Measurements from ENCODE around the gene ASCC2. TPM values are rescaled to one million over a fixed set of nuclear protein-coding genes. Genes with fewer than 3 reads are reported as not detected.
"Not testable (repeated sequence)": the region's sequence is repeated elsewhere in the genome, so short reads cannot be mapped to it uniquely, and the experiment has no call there.

ASCC2 gene
- total and polyA plus RNA-seq, 4 donors = 21.2 to 58.0 (median 39.6) TPM

DNA sequence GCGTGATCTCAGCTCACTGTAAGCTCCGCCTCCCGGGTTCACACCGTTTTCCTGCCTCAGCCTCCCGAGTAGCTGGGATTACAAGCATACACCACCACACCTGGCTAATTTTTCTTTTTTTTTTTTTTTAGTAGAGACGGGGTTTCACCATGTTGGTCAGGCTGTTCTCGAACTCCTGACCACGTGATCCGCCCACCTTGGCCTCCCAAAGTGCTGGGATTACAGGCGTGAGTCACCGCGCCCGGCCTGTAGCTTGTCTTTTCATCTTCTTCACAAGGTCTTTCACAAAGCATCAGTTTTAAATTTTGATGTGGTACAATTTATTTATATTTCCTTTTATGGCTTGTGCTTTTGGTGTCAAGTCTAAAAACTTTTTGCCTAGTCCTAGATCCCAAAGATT is 27.5 kb upstream of the ASCC2 start:
- H3K27me3 ChIP-seq (ENCODE audit: control insufficient read depth in 1 of 2, insufficient read depth in 2 of 2, low read length in 1 of 2); H3K4me3 ChIP-seq (ENCODE audit: low read length in 2 of 2); H3K36me3 ChIP-seq (ENCODE audit: control insufficient read depth in 1 of 2, insufficient read depth in 2 of 2, low read length in 1 of 2); H3K9me3 ChIP-seq (ENCODE audit: control insufficient read depth, low read length); ATAC-seq (ENCODE audit: low FRiP score); H3K4me1 ChIP-seq (ENCODE audit: control insufficient read depth in 1 of 2, insufficient read depth in 2 of 2, low read length in 2 of 2); DNase-seq; intact Hi-C loops (cut with DNase I); H3K27ac ChIP-seq (ENCODE audit: low read depth in 1 of 2, low read length in 2 of 2): not testable (repeated sequence)
- 90 to 91% methylated on average over 12 to 13 of the region's 13 CpGs for WGBS, 2 donors

GRCh38 chr22:29861672-29862297 is 23.7 kb upstream of the ASCC2 start:
- no peak overlapping the region for H3K27ac ChIP-seq (ENCODE audit: low read depth in 1 of 2, low read length in 2 of 2)
- no peak overlapping the region for H3K4me3 ChIP-seq (ENCODE audit: low read length in 2 of 2)
- no peaks in the 10 kb centered on the region for H3K36me3 ChIP-seq (ENCODE audit: control insufficient read depth in 1 of 2, insufficient read depth in 2 of 2, low read length in 1 of 2)
- intact Hi-C loops (cut with DNase I) = no loop called here
- no peaks in the 10 kb centered on the region for H3K9me3 ChIP-seq (ENCODE audit: control insufficient read depth, low read length)
- no peak for ATAC-seq (ENCODE audit: low FRiP score)
- WGBS, 2 donors = 86 to 87% methylated on average over 2 of the region's 2 CpGs
- no peaks in the 10 kb centered on the region for H3K27me3 ChIP-seq (ENCODE audit: control insufficient read depth in 1 of 2, insufficient read depth in 2 of 2, low read length in 1 of 2)
- no peak for DNase-seq
- peaks cover 0 to 3% of the 10 kb centered on the region in 2 donors for H3K4me1 ChIP-seq (ENCODE audit: control insufficient read depth in 1 of 2, insufficient read depth in 2 of 2, low read length in 2 of 2)

GRCh38 chr22:29860006-29860766 is 22.1 kb upstream of the ASCC2 start:
- H3K4me1 ChIP-seq (ENCODE audit: control insufficient read depth in 1 of 2, insufficient read depth in 2 of 2, low read length in 2 of 2) = peaks cover 0 to 3% of the 10 kb centered on the region in 2 donors
- H3K4me3 ChIP-seq (ENCODE audit: low read length in 2 of 2) = no peak overlapping the region
- no peaks in the 10 kb centered on the region for H3K36me3 ChIP-seq (ENCODE audit: control insufficient read depth in 1 of 2, insufficient read depth in 2 of 2, low read length in 1 of 2)
- H3K27me3 ChIP-seq (ENCODE audit: control insufficient read depth in 1 of 2, insufficient read depth in 2 of 2, low read length in 1 of 2) = no peaks in the 10 kb centered on the region
- no peak overlapping the region for H3K27ac ChIP-seq (ENCODE audit: low read depth in 1 of 2, low read length in 2 of 2)
- intact Hi-C loops (cut with DNase I) = no loop called here
- H3K9me3 ChIP-seq (ENCODE audit: control insufficient read depth, low read length) = no peaks in the 10 kb centered on the region
- no peak for ATAC-seq (ENCODE audit: low FRiP score)
- DNase-seq = no peak
- WGBS, 2 donors = 83 to 85% methylated on average over 2 of the region's 2 CpGs

DNA sequence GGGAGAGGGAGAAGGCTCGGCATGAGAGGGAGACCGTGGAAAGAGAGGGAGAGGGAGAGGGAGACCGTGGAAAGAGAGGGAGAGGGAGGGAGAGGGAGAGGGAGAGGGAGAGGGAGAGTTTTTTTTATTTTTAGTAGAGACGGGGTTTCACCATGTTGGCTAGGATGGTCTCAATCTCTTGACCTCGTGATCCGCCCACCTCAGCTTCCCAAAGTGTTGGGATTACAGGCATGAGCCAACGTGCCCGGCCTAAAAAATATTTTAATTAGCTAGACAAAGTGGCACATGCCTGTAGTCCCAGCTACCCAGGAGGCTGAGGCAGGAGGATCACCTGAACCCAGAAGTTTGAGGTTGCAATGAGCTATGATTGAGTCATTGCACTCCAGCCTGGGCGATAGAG is 21.0 kb upstream of the ASCC2 start:
- H3K4me1 ChIP-seq (ENCODE audit: control insufficient read depth in 1 of 2, insufficient read depth in 2 of 2, low read length in 2 of 2); DNase-seq; ATAC-seq (ENCODE audit: low FRiP score); H3K27me3 ChIP-seq (ENCODE audit: control insufficient read depth in 1 of 2, insufficient read depth in 2 of 2, low read length in 1 of 2); intact Hi-C loops (cut with DNase I); H3K27ac ChIP-seq (ENCODE audit: low read depth in 1 of 2, low read length in 2 of 2); H3K36me3 ChIP-seq (ENCODE audit: control insufficient read depth in 1 of 2, insufficient read depth in 2 of 2, low read length in 1 of 2); H3K9me3 ChIP-seq (ENCODE audit: control insufficient read depth, low read length); H3K4me3 ChIP-seq (ENCODE audit: low read length in 2 of 2): not testable (repeated sequence)
- WGBS, 2 donors = 72 to 81% methylated on average over 8 to 9 of the region's 9 CpGs

GRCh38 chr22:29856496-29856895 is 18.4 kb upstream of the ASCC2 start:
- Histone ChIP-seq H3K36me3 (ENCODE audit: control insufficient read depth in 1 of 2, insufficient read depth in 2 of 2, low read length in 1 of 2) (no peaks in the 10 kb centered on the region), H3K4me1 (ENCODE audit: control insufficient read depth in 1 of 2, insufficient read depth in 2 of 2, low read length in 2 of 2) (peaks cover 0 to 3% of the 10 kb centered on the region in 2 donors), H3K27me3 (ENCODE audit: control insufficient read depth in 1 of 2, insufficient read depth in 2 of 2, low read length in 1 of 2) (no peaks in the 10 kb centered on the region), H3K9me3 (ENCODE audit: control insufficient read depth, low read length) (no peaks in the 10 kb centered on the region), H3K4me3 (ENCODE audit: low read length in 2 of 2) (no peak overlapping the region), H3K27ac (ENCODE audit: low read depth in 1 of 2, low read length in 2 of 2) (no peak overlapping the region)
- 72 to 75% methylated on average over 3 of the region's 3 CpGs for WGBS, 2 donors
- intact Hi-C loops (cut with DNase I) = no loop called here
- no peak for DNase-seq
- ATAC-seq (ENCODE audit: low FRiP score) = no peak

DNA sequence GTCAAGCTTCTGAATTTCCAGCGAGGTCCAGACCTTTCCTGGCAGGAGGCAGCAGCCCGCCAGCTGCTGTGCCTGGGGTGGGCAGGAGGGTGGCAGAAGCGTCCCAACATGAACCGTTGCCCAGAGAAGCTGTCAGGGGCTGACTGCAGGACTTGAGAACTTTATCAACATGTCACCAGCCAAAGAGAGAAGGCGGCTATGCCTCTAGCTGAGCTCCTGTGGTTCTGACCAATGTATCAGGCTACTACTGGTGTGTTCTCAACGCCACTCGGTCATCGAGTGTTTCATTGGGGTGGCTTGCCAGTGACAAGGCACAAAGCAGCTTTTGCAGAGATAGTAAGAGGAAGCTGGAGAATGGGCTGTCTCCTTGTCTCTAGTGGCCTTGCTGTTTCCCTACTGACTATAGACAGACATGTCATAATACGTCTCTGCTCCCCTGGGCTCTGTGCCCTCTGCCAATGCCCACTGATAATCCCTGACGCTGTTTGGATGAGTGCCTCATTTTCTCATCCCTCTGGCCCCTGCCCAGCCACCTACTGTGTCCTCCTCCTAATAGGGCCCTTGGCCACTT is 17.6 kb upstream of the ASCC2 start:
- Histone ChIP-seq H3K36me3 (ENCODE audit: control insufficient read depth in 1 of 2, insufficient read depth in 2 of 2, low read length in 1 of 2) (no peaks in the 10 kb centered on the region), H3K27ac (ENCODE audit: low read depth in 1 of 2, low read length in 2 of 2) (no peak overlapping the region), H3K4me1 (ENCODE audit: control insufficient read depth in 1 of 2, insufficient read depth in 2 of 2, low read length in 2 of 2) (no peaks in the 10 kb centered on the region), H3K27me3 (ENCODE audit: control insufficient read depth in 1 of 2, insufficient read depth in 2 of 2, low read length in 1 of 2) (no peaks in the 10 kb centered on the region), H3K4me3 (ENCODE audit: low read length in 2 of 2) (no peak overlapping the region), H3K9me3 (ENCODE audit: control insufficient read depth, low read length) (no peaks in the 10 kb centered on the region)
- 35 to 37% methylated on average over 10 of the region's 10 CpGs for WGBS, 2 donors
- intact Hi-C loops (cut with DNase I) = no loop called here
- ATAC-seq (ENCODE audit: low FRiP score) (no peak), DNase-seq (no peak)

DNA sequence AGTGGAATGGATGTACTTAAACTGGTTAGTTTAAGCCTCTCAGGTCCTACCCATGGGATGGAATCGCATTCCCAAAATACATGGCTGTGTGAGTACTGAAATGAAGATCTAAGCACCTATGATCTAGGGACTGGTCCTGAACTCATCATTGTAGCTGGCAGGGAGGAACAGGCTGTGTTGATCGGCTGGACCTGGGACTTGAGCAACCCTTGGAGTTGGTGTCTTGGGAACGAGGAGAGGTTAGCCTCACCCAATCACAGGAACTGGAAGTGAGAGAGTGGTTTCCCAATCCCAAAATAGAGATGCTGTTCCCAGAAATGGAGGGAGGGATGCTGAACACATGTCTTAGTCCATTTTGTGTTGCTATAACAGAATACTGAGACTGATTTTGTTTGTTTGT is 16.4 kb upstream of the ASCC2 start:
- 80 to 82% methylated on average over 3 of the region's 3 CpGs for WGBS, 2 donors
- DNase-seq = no peak
- intact Hi-C loops (cut with DNase I) = no loop called here
- ATAC-seq (ENCODE audit: low FRiP score) = no peak
- Histone ChIP-seq H3K27ac (ENCODE audit: low read depth in 1 of 2, low read length in 2 of 2) (no peak overlapping the region), H3K4me1 (ENCODE audit: control insufficient read depth in 1 of 2, insufficient read depth in 2 of 2, low read length in 2 of 2) (no peaks in the 10 kb centered on the region), H3K4me3 (ENCODE audit: low read length in 2 of 2) (no peak overlapping the region), H3K27me3 (ENCODE audit: control insufficient read depth in 1 of 2, insufficient read depth in 2 of 2, low read length in 1 of 2) (no peaks in the 10 kb centered on the region), H3K9me3 (ENCODE audit: control insufficient read depth, low read length) (no peaks in the 10 kb centered on the region), H3K36me3 (ENCODE audit: control insufficient read depth in 1 of 2, insufficient read depth in 2 of 2, low read length in 1 of 2) (no peaks in the 10 kb centered on the region)

DNA sequence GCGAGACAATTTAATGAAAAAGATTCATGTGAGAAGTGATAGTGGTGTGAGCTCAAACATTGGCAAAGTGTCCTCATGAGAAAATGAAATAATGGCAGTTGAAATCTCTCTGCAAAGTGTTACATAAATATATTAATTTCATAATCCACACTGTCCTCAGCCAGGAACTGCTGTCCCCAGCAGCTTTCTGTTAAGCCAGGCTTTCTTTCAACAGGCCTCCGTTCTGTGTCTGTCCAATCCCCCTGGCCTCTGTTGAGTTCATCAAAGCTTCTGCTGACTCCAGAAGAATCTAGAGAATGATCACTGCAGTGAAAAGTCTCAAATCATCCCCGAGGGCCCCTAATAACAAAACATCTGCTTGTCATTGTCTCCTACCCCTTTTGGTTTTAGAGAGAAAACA is 10.0 kb upstream of the ASCC2 start:
- Histone ChIP-seq H3K36me3 (ENCODE audit: control insufficient read depth in 1 of 2, insufficient read depth in 2 of 2, low read length in 1 of 2) (no peaks in the 10 kb centered on the region), H3K4me1 (ENCODE audit: control insufficient read depth in 1 of 2, insufficient read depth in 2 of 2, low read length in 2 of 2) (no peaks in the 10 kb centered on the region), H3K4me3 (ENCODE audit: low read length in 2 of 2) (no peak overlapping the region), H3K9me3 (ENCODE audit: control insufficient read depth, low read length) (no peaks in the 10 kb centered on the region), H3K27ac (ENCODE audit: low read depth in 1 of 2, low read length in 2 of 2) (no peak overlapping the region), H3K27me3 (ENCODE audit: control insufficient read depth in 1 of 2, insufficient read depth in 2 of 2, low read length in 1 of 2) (no peaks in the 10 kb centered on the region)
- 47 to 52% methylated on average over 3 of the region's 3 CpGs for WGBS, 2 donors
- DNase-seq (no peak), ATAC-seq (ENCODE audit: low FRiP score) (peak; percentile 60)
- intact Hi-C loops (cut with DNase I) = no loop called here

DNA sequence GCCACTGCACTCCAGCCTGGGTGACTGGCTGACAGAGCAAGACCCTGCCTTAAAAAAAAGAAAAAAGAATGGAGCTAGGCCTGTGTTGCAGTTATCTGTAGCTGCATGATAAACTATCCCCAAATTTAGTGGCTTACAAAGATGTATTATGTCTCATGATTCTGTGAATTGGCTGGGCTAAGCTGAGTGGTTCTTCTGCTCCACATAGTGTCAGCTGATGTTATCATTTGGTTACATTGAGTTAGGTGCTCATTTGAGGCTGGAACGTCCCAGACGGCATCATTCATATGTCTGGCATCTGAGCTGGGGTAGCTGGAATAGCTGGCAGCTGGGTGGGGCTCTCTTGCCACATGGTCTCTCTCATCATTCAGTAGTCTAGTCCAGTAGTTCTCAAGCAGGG is 8.2 kb upstream of the ASCC2 start:
- WGBS, 2 donors = 87 to 91% methylated on average over 2 of the region's 2 CpGs
- Histone ChIP-seq H3K36me3 (ENCODE audit: control insufficient read depth in 1 of 2, insufficient read depth in 2 of 2, low read length in 1 of 2) (no peaks in the 10 kb centered on the region), H3K27me3 (ENCODE audit: control insufficient read depth in 1 of 2, insufficient read depth in 2 of 2, low read length in 1 of 2) (no peaks in the 10 kb centered on the region), H3K27ac (ENCODE audit: low read depth in 1 of 2, low read length in 2 of 2) (no peak overlapping the region), H3K4me1 (ENCODE audit: control insufficient read depth in 1 of 2, insufficient read depth in 2 of 2, low read length in 2 of 2) (no peaks in the 10 kb centered on the region), H3K9me3 (ENCODE audit: control insufficient read depth, low read length) (no peaks in the 10 kb centered on the region), H3K4me3 (ENCODE audit: low read length in 2 of 2) (no peak overlapping the region)
- DNase-seq (no peak), ATAC-seq (ENCODE audit: low FRiP score) (no peak)
- intact Hi-C loops (cut with DNase I) = no loop called here
